Stimulated activated CD8-positive, alpha-beta memory T cell treated with anti-CD3 and anti-CD28 coated beads, Interleukin-2, amount 100 ng/mL, for 1 hour (primary cell): ENCODE measurements around the gene NDUFA1.
"Not testable (repeated sequence)": the region's sequence is repeated elsewhere in the genome, so short reads cannot be mapped to it uniquely, and the experiment has no call there.

Experiments used
- DNase-seq, 2 donors: peaks; one replicate each; pipeline ENCODE4 v3.0.0-alpha.2; 2020; ENCODE audit warnings: low read depth in 2 of 2

The NDUFA1 gene

DNA sequence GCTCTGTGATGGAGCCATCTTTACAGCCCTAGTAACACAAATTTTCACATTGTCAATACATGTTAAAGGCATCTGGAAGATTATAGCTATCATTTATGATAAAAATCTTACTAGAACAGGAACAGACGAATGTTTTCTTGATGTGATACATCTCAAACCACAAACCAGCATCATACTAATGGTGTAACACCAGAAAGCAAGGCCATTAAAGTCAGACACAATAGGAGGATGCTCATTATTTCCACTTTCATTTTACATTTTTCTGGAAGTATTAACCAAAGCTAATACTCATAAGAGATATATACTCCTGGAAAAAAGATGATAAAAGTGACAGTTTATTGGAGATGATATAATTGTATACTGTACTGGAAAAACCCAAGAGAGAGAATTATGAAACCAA is 29.3 kb downstream of the NDUFA1 start:
- no peak for DNase-seq

DNA sequence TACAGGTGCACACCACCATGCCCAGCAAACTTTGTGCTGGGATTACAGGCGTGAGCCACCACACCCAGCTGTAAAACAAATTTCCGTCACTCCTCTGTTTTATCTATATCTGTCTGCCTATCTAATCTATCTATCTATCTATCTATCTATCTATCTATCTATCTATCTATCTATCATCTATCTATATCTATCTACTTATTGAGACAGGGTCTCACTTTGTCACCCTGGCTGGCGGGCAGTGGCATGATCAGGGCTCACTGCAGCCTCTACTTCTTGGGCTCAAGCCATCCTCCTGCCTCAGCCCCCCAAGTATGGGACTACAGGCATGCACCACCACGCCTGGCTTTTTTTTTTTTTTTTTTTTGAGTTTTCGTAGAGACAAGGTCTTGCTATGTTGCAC is 44.7 kb downstream of the NDUFA1 start:
- DNase-seq, result no peak

DNA sequence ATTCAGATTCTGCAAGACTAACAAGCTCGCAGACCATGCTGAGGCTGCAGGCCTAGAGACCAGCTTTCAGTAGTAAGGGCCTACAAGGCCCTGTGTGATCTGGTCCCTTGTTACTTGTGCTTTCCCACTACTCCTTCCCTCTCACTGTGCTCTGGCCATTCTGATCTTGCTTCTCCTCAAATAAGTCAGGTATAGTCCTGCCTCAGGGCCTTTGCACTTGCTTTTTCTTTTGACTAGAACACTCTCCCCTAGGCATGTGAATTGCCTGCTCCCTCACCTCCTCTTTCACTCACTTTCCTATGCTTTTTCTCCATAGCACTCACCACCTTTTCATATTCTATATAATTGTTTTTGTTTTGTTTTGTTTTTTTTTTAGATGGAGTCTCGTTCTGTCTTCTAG is 46.2 kb downstream of the NDUFA1 start:
- DNase-seq, result no peak

DNA sequence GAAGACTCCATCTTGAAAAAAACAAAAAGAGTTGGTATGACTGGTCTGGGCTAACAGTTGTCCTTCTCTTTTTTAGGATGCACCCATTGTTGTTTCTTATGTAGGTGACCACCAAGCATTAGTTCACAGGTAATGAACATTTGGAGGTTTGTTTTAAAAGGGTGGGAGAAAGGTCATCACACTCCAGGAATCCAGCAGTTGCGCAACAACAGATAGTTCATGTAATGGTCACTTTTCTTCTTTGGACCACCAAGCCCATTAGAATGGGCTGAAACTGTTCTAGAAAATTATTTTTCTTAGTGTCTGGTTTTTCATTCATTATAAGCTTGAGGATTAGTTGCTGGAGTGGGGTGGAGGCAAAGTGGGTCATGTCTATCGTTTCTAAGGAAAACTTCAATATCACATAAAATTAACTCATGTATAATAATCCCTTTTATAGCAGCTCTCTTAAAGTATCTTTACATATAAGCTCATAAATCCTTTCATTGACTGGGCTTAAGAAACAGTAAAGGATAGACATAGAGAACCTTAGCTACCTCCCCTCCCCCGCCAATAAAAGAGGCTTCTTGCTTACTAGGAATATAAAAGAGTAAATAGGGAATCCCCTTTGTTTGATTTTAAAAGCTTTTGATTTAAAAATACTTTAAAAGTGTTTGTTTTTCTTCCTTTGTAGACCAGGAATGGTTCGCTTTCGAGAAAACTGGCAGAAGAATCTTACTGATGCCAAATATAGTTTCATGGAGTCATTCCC is 48.4 kb downstream of the NDUFA1 start:
- DNase-seq, result no peak

DNA sequence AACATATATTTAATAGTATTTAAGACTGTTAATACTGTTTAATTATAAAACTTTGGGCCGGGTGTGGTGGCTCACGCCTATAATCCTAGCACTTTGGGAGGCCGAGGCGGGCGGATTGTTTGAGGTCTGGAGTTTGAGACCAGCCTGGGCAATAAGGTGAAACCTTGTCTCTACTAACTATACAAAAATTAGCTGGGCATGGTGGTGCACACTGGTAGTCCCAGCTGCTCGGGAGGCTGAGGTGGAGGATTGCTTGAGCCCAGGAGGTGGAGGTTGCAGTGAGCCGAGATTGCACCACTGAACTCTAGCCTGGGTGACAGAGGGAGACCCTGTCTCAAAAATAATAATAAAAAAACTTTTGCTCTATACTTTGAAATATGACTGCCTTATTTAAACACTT is 50.8 kb downstream of the NDUFA1 start:
- not testable (repeated sequence) for DNase-seq
